ENCODE results near the gene SLC9A9. TPM values are rescaled to one million over a fixed set of nuclear protein-coding genes. Genes with fewer than 3 reads are reported as not detected.
A peak's percentile ranks its signal among the peaks of the same experiment; 100 is the strongest.

The SLC9A9 gene
- polyA plus RNA-seq, 6 donors from 2014 or later, result 16.9 to 31.5 (median 24.7) TPM

- Mint-ChIP-seq H3K4me1 (peaks cover 19 to 27% (median 26%) of the 10 kb centered on the region in 3 donors), H3K27ac (peak overlapping the region; percentile 3 to 74 (median 41)), H3K9me3 (peaks cover 0 to 2% (median 0%) of the 10 kb centered on the region in 7 donors), H3K27me3 (no peaks in the 10 kb centered on the region), H3K4me3 (peak overlapping the region in 6 of 8 donors; percentile 24 to 65 (median 42)), H3K36me3 (peaks cover 7% of the 10 kb centered on the region in 2 donors)
- DNase-seq (no peak), ATAC-seq (ENCODE audit: low read depth in 2 of 2) (peak; percentile 57 to 73)
Observed at GRCh38 chr3:143326983-143327778, 521.1 kb downstream of the SLC9A9 start.

- Mint-ChIP-seq H3K27me3 (no peaks in the 10 kb centered on the region), H3K9me3 (no peaks in the 10 kb centered on the region), H3K4me3 (peak overlapping the region in 4 of 8 donors; percentile 26 to 74 (median 51)), H3K36me3 (peaks cover 7 to 10% of the 10 kb centered on the region in 2 donors), H3K27ac (peak overlapping the region in 5 of 6 donors; percentile 2 to 66 (median 24)), H3K4me1 (peaks cover 13 to 25% (median 21%) of the 10 kb centered on the region in 3 donors)
- ATAC-seq (ENCODE audit: low read depth in 2 of 2) (peak; percentile 67 to 80), DNase-seq (no peak)
Observed at GRCh38 chr3:143321058-143321769, 527.1 kb downstream of the SLC9A9 start.

- no peaks in the 10 kb centered on the region for H3K27me3 Mint-ChIP-seq
- H3K27ac Mint-ChIP-seq, result peak overlapping the region in 1 of 6 donors; percentile 68
- peaks cover 7 to 8% (median 7%) of the 10 kb centered on the region in 3 donors for H3K4me1 Mint-ChIP-seq
- no peak overlapping the region for H3K4me3 Mint-ChIP-seq
- no peaks in the 10 kb centered on the region for H3K9me3 Mint-ChIP-seq
- DNase-seq, result no peak
- ATAC-seq (ENCODE audit: low read depth in 2 of 2), result no peak
- H3K36me3 Mint-ChIP-seq, result peaks cover 0 to 7% of the 10 kb centered on the region in 2 donors
Observed at GRCh38 chr3:143315766-143316165, 532.5 kb downstream of the SLC9A9 start.

GRCh38 chr3:143314251-143315093, 533.8 kb downstream of the SLC9A9 start:
- Mint-ChIP-seq H3K9me3 (no peaks in the 10 kb centered on the region), H3K27me3 (no peaks in the 10 kb centered on the region), H3K4me1 (peaks cover 0 to 4% (median 0%) of the 10 kb centered on the region in 3 donors), H3K27ac (no peak overlapping the region), H3K4me3 (no peak overlapping the region), H3K36me3 (peaks cover 0 to 7% of the 10 kb centered on the region in 2 donors)
- DNase-seq (no peak), ATAC-seq (ENCODE audit: low read depth in 2 of 2) (no peak)

- Mint-ChIP-seq H3K27me3 (no peaks in the 10 kb centered on the region), H3K4me3 (no peak overlapping the region), H3K9me3 (no peaks in the 10 kb centered on the region), H3K36me3 (peaks cover 0 to 7% of the 10 kb centered on the region in 2 donors), H3K4me1 (peaks cover 0 to 6% (median 0%) of the 10 kb centered on the region in 3 donors), H3K27ac (no peak overlapping the region)
- DNase-seq, result no peak
- ATAC-seq (ENCODE audit: low read depth in 2 of 2), result no peak
Observed at GRCh38 chr3:143313893-143314188, 534.4 kb downstream of the SLC9A9 start.

- Mint-ChIP-seq H3K4me3 (no peak overlapping the region), H3K36me3 (peaks cover 0 to 7% of the 10 kb centered on the region in 2 donors), H3K9me3 (no peaks in the 10 kb centered on the region), H3K27me3 (no peaks in the 10 kb centered on the region), H3K4me1 (peaks cover 0 to 8% (median 0%) of the 10 kb centered on the region in 3 donors), H3K27ac (peak overlapping the region in 2 of 6 donors; percentile 49)
- DNase-seq (no peak), ATAC-seq (ENCODE audit: low read depth in 2 of 2) (no peak)
Observed at GRCh38 chr3:143313025-143313892, 535.0 kb downstream of the SLC9A9 start.

- no peak overlapping the region for H3K27ac Mint-ChIP-seq
- H3K9me3 Mint-ChIP-seq, result no peaks in the 10 kb centered on the region
- ATAC-seq (ENCODE audit: low read depth in 2 of 2) (no peak), DNase-seq (no peak)
- no peaks in the 10 kb centered on the region for H3K27me3 Mint-ChIP-seq
- peaks cover 0 to 8% (median 0%) of the 10 kb centered on the region in 3 donors for H3K4me1 Mint-ChIP-seq
- no peak overlapping the region for H3K4me3 Mint-ChIP-seq
- H3K36me3 Mint-ChIP-seq, result peaks cover 0 to 4% of the 10 kb centered on the region in 2 donors
Observed at GRCh38 chr3:143311096-143311495, 537.2 kb downstream of the SLC9A9 start.

- DNase-seq, result no peak
- Mint-ChIP-seq H3K27me3 (no peaks in the 10 kb centered on the region), H3K9me3 (no peaks in the 10 kb centered on the region), H3K4me1 (peaks cover 0 to 8% (median 0%) of the 10 kb centered on the region in 3 donors), H3K36me3 (peaks cover 0 to 4% of the 10 kb centered on the region in 2 donors), H3K27ac (no peak overlapping the region), H3K4me3 (no peak overlapping the region)
- no peak for ATAC-seq (ENCODE audit: low read depth in 2 of 2)
Observed at GRCh38 chr3:143309705-143310104, 538.6 kb downstream of the SLC9A9 start.

- no peak for DNase-seq
- ATAC-seq (ENCODE audit: low read depth in 2 of 2), result no peak
- H3K4me1 Mint-ChIP-seq, result peaks cover 0 to 4% (median 0%) of the 10 kb centered on the region in 3 donors
- H3K27me3 Mint-ChIP-seq, result no peaks in the 10 kb centered on the region
- H3K27ac Mint-ChIP-seq, result no peak overlapping the region
- peaks cover 0 to 1% of the 10 kb centered on the region in 2 donors for H3K36me3 Mint-ChIP-seq
- no peaks in the 10 kb centered on the region for H3K9me3 Mint-ChIP-seq
- no peak overlapping the region for H3K4me3 Mint-ChIP-seq
Observed at GRCh38 chr3:143307613-143308183, 540.6 kb downstream of the SLC9A9 start.

GRCh38 chr3:143306407-143306806, 541.9 kb downstream of the SLC9A9 start:
- Mint-ChIP-seq H3K27me3 (no peaks in the 10 kb centered on the region), H3K27ac (no peak overlapping the region), H3K36me3 (no peaks in the 10 kb centered on the region), H3K4me1 (peaks cover 0 to 8% (median 0%) of the 10 kb centered on the region in 3 donors), H3K4me3 (no peak overlapping the region), H3K9me3 (no peaks in the 10 kb centered on the region)
- DNase-seq, result no peak
- no peak for ATAC-seq (ENCODE audit: low read depth in 2 of 2)

GRCh38 chr3:143302638-143303171, 545.6 kb downstream of the SLC9A9 start:
- no peaks in the 10 kb centered on the region for H3K27me3 Mint-ChIP-seq
- no peak overlapping the region for H3K4me3 Mint-ChIP-seq
- no peaks in the 10 kb centered on the region for H3K9me3 Mint-ChIP-seq
- H3K4me1 Mint-ChIP-seq, result peaks cover 9 to 12% (median 10%) of the 10 kb centered on the region in 3 donors
- H3K36me3 Mint-ChIP-seq, result no peaks in the 10 kb centered on the region
- DNase-seq (no peak), ATAC-seq (ENCODE audit: low read depth in 2 of 2) (no peak)
- H3K27ac Mint-ChIP-seq, result peak overlapping the region in 3 of 6 donors; percentile 49 to 94 (median 82)
